AG08395 (cell line): ENCODE results near the gene RIC8B.

Experiments
- DNase-seq: peaks from one replicate; pipeline ENCODE4 v3.0.0; 2012; ENCODE audit warnings: mixed read lengths, low spot score

RIC8B gene

DNA sequence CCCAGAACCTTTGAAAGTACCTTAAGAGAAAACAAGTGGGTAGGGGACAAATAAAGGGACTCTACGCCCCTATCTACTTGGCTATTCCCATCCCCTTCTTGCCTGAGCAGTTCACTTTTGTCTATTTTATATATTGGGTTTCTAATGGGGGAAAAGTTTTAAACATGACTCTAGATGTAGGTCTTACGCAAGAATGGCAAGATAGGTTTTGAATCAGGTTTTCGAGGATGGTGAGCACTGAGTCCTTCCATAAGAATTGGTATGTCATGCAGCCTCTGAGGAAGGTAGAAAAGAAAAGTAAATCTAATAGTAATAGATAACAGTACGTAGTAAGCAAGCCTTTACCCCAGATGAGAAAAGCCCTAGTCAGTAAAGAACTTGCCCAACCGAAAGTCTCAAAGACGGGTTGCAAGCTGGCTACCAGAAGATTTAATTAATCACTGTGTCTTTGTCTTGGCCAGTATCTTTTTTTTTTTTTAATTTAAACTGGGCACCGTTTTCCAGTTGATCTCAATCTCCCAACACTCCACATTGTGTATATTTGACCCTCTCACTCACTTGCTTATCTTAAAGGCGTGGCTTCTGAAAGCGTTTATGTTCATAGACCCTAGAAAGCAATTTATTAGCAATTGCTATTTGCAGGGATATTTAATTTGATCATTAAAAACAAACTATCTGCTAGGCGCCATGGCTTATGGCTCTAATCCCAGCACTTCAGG, 94.7 kb downstream of the RIC8B start:
- no peak for DNase-seq

DNA sequence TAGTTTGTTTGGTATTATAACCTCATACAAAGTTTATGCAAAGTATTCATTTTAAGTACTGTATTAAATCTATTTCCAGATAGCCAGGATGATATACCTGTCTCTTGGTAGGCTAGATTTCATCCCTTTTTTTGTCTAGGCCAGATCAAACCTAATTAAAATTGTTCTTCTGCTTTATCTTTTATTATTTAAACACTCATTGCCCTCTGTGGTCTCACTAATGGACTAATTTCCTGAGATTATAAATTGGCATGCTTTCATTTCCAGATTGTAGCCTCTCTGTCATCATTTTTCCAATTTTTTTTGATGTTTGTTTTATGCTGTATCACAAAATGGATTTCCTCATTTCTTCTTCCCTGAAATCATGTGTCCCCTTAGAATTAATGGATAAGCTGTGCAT, 95.6 kb downstream of the RIC8B start:
- no peak for DNase-seq

DNA sequence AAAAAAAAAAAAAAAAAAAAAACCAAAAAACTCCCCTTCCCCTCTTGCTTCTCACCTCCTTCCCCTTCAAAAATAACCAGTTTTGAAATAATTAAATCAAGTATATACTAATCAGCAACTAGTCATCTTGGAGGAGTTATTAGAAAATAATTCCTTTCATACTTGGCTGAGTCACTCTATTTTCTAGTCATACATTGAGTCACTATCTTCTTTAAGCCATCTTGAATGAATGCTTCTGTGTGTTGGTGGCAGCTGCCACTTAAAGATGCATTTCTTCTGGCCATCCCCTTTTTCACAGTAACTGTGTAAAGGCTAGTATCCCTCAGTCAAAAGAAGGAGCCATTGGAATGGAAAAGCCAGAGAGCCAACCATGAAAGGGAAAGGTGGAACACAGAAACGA, 97.0 kb downstream of the RIC8B start:
- DNase-seq: peak; percentile 44

DNA sequence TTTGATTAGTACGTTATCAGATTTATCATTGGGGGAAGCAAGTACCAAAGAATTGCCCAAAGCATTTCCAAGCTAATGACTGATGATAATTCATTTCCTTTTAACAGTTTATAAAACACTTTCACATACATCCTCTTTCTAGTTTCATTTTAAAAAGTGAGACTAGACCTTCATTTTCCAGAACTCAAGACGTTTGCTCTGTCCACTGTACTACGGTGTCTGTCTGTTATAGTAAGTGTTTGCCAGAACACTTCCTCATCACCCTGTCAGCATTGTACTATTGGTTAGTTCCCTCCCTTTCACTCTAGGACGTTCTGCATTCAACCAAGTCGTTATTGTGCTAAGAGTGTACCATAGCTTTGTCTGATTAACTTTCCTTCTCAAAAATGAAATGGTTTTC, 99.5 kb downstream of the RIC8B start:
- no peak for DNase-seq

DNA sequence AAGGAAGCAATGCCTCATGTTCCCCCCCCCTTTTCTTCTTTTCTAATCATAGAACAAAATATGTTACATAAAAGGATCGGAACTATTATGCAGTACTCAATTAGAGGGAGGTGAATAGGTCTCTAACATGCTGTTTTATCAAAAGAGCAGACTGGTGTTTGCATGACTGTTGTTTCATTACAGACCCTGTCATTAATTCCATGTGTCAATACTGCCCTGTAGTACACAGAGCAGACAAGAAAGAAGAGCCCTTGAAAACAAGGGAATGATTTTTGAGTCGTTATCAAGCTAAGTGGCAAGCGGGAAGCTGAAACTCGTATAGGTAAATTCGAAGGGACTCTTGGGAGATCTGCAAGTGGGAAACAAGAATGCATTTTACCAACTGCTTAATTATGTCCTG, 104.3 kb downstream of the RIC8B start:
- no peak for DNase-seq

DNA sequence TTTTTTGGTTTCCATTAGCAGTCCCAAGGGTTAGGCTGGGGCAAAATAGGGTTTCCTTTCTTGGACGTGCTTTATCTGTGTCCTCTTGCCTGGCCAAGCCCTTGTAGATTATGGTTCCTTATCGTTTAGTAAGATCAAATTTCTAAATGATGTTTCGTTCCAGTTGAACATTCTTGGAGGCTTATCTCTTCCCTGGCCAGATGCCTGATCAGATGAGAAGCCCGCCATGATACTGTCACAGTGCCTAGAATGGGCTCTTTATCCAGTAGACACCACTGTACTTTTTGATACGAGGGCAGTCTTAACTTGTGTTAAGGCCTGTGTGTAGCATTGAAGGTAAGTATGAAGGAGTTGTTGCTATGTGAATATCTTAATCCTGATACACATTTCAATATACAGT, 105.1 kb downstream of the RIC8B start:
- no peak for DNase-seq

DNA sequence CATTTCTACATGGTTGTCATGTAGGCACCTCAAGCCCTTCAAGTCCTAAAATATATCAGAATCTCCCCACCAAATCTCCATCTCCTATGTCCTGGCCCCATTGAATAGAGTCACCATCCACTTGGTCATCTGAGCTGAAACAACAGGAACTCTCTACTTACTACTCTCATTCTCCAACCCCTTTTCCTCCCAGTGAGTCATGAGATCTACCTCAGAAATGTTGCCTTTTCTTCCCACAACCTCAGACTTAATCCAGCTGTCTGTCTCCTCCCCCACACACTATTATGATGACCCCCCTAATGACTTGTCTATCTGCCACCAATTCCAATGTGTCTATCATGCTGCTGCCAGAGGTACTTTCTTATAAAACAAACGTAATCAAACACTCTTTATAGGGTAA, 108.9 kb downstream of the RIC8B start:
- peak; percentile 18 for DNase-seq

DNA sequence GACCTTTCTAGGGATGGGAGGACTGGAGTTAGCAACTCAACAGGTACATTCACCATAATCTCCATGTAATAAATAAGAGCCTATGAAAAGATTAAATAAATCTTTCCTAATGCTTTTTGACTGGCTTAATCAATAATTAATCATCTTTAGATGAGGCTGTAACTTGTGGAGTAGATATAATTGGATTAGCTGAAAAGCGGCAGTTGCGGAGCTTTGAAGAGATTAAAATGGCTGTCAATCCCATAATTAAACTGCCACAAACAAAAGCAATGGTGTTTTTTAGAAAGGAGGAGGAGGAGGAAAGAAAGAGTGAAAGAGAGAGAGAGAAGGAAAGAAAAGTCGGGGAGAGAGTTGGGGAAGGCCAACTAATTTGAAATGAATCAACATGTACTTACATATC, 110.5 kb downstream of the RIC8B start:
- DNase-seq: no peak

DNA sequence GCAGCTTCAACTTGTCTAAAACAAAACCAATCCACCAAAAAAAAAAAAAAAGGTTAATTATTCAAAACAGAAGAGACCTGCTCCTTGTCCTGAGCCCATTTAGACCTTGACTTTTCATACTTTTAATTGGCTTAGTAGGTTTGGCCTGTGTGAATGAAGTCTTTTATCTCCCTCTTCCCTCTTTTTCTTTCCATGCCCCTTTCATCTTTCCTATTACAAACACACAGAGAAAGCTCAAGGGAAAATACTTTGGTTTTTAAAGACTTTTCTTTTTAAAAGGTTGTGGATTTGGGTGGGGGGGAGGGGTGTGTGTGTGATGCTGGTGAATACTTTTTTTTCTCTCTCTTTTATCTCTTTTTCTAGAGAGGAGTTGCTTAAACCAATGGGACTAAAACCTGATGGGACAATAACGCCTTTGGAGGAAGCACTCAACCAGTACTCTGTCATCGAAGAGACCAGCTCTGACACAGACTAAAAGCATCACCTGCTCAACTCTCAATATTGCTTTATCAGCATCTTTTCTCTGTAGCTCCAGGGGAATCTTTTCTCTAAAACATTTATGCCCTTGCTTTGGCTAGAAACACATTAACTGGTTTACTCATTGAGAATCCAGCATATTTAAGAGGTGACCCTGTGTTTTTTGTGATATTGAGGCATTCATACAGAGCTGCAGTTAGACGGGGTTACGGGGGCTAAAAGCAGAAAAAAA, 111.2 kb downstream of the RIC8B start:
- DNase-seq: no peak

DNA sequence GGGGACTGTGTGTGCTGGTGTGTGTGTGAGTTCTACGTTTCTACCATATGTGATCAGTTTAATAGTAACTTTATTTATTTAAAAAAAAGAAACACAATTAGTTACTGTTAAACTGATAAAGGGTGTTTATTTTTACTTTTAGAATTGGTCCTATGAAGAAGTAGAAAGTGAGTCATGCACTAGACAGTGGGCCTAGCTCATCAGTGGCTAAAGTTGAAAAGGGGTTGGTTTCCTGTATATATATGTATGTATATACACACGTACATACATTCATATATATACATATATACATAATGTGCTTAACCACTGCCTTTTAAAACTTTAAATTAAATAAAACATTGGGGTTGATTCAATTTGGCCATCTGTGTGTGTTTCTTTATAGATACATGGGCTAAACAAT, 112.5 kb downstream of the RIC8B start:
- no peak for DNase-seq

DNA sequence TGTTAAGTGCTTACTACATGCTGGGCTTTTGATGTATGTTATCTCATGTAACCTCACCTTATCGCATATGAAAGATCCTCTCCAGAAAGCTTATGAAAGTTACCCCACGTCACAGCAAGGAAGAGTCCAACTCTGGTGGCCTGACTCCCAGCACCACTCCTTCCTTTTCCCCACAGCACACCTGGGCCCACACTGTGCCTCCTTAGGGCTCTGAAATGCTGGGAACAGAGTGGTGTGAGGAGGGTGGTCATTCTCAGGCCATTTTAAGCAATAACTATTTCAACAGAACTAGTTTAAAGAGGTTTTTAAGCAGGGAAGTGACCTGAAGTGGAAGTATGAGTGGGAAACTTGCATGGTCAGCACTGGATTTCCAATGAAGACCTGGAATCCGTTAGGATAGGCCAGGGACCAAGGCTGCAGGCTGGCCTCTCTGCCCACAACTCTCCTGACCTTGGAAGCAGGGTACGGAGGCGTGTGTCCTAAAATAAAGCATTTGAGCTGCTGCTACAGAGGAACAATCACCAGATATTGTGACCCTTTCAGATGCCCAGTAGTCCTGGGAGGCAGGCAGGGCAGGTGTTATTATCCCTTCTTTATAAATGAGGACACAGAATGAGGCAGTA, 114.0 kb downstream of the RIC8B start:
- DNase-seq: no peak

DNA sequence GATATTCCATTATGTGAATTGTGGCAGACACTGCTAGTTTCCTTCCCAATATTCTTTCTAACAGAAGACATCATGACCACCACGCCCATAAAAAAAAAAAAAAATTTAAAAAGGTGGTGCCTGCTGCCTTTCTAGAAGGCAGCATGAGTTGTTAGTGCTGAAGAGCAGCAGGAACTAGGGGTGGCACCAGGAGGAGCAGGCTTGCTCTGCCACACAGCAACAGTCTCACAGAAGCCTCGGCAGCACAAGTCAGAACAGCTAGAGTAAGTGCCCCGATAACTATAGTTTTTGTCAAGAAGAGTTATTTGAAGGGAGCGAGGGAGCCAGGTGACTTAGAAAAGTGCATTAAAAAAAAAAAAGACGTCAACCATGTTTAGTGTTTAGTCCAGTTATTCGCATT, 114.8 kb downstream of the RIC8B start:
- DNase-seq: no peak

DNA sequence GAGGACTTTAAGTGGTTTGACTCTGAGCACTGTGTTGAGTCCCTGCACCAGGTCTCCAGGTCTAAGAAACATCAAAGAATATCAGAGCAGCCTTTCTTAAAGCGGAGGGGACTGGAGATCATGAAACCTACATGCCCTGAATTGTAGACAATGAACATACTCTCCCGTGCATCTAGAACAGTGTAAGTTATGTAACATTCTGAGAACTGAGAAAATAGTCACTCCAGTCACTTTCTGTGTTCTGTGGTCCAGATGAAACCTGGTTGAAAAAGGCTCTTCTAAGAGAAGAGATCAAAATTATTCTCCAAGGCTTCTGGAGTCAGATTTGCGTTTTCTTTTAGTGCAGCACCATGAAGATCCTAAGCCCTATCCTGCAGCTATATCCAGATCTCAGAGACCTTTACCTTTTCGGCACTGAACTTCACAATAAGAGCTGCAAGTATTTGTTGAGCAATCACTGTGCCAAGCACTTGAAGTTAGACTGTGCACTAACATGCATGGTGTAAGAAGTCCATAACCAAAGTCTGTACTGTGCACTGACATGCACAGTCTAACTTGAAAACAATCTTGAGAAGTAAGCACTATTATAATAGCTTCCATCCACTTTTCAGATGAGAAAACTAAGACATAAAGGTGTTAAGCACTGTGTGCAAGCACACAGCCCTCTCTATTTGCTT, 115.6 kb downstream of the RIC8B start:
- no peak for DNase-seq

DNA sequence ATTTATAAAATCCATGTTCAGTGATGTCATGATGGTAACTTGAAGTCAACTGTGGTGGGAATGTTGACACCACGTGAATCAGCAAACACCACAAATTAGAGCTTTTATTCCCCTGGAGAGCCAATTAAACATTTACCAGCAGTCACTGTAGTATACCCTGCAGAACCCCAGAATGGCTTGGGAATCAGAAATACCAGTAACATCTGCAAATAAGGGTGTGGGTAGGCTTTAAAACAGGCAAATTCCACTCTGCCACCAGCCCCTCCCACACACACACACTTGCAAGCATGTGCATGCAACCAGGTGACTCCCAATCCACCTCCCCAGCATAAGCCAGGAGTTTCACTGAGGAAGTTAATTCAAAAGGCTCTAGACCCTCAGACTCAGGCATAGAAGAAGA, 117.6 kb downstream of the RIC8B start:
- DNase-seq: no peak

DNA sequence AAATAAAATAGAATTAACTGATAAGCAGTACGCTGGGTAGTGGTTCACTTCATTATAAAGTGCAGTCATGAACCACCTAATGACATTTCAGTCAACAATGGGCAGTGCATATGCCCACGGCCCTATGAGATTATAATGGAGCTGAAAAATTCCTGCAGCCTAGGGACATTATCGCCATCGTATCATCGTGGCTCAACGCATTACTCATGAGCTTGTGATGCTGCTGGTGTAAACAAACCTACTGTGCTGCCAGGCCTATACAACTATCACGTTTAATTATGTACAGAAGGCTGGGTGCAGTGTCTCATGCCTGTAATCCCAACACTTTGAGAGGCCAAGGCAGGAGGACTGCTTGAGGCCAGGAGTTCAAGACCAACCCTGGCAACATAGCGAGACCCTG, 119.0 kb downstream of the RIC8B start:
- DNase-seq: no peak

DNA sequence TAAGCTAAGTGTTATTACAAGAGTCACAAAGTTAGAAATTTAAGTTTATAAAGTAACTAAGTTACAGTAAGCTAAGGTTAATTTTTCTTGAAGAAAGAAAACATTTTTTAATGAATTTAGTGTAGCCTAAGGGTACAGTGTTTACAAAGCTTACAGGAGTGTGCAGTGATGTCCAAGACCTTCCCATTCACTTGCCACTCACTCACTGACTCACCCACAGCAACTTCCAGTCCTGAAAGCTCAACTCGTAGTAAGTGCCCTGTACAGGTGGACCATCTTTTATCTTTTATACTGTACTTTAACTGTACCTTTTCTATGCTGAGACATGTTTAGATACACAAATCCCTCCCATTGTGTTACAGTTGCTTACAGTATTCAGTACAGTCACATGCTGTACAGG, 120.3 kb downstream of the RIC8B start:
- no peak for DNase-seq

DNA sequence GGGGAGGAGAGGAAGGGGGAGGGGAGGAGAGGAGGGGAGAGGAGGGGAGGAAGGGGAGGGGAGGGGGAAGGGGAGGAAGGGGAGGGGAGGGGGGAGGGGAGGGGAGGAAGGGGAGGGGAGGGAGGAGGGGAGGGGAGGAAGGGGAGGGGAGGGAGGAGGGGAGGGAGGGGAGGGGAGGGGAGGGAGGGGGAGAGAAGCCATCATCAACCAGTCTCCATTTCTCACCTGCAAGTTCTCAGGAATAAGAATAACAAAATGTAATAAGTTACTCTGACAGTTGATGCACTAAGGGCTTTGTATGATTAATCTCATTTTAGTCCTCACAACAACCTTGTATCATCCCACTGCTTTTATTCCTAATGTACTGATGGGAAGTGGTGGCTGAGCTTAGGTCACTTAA, 122.1 kb downstream of the RIC8B start:
- no peak for DNase-seq

DNA sequence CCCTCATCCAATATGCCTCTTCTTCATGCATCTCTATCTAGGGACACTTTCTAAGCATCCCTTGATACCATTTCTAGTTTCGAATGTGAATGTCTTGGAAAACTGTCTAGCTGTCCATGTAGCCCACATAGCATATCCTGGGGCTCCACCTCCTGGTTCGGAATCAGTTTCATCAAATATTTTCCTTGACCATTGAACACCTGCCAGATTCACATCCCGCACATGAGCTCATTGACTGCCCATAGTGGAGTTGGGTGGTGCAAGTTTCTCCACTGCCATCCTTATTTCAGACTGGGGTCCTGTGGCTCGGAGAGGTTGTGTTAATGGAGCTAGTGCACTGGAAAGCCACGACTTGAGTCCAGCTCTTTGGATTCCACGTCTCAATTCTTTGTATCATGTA, 122.6 kb downstream of the RIC8B start:
- no peak for DNase-seq

DNA sequence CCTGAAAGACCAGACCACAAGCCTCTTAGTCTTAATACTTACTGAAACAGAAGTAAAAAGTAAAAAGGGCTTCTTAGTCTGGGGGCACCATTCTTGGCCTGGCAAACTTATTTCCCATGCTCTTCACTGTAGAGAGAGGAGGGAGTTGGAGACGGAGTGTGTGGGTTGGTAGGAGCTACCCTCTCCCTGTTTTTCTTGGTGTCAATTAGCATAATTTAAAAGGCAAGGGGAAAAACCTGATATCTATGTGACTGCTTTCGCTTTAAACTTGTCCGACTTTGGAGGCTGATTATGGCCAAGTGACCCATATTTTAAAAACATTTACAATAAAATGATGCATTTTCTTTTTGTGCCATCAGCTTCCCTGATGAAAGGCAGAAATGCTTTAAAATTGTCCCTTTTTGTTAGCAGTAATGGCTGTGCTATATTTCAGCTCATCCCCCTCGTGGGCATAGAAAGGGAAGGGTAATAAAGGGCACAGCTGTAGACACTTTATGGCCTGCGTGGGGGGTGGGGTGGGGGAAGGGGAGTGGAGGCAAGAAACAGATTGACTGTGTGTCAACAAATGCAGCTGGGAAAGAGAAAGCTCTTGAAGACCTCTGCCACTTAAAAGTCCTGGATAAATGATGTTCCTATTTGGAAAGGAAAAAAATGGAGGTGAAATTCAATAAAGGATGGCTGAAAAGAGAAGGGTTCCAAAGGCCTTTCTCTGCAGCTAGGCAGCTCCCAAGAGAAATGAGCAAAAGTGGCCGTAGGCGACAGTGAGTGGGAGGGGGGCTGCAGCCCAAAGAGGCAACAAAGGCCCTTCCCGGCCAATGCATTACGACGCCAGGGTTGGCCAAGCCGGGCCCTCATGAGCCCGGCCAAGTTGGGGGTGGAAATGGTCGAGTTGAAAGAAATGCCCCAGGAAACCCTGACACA, 123.8 kb downstream of the RIC8B start:
- DNase-seq: no peak

DNA sequence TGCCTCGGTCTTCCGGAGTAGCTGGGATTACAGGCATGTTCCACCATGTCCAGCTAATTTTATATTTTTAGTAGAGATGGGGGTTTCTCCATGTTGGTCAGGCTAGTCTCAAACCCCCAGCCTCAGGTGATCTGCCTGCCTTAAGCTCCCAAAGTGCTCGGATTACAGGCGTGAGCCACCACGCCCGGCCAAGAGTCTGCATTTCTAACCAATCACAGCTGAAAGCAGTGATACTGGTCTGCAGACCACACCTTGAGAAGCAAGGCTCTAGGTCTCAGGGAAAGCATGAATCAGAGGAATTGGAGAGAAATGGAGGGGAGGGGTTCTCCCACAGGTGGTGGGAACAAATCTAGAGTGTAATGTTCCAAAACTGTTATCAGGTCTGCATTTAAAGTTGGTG, 126.1 kb downstream of the RIC8B start:
- DNase-seq: no peak

DNA sequence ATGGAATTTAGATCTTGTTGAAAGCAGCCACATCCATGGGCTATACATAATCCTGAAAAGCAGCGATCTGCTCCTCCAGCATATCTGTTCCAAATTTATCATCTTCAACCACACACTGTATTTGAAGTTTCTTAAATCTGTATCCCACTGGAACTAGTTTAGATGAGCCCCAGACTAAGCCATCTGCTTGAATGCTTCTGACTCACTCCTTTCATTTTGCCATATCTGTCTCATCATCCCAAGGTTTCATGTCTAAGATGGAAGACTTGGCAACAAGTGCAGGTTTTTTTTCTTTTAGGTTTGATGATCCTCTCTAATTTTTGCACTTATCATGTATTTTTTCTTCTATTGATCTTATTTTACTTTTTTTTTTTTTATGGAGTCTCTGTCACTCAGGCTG, 126.8 kb downstream of the RIC8B start:
- DNase-seq: no peak

DNA sequence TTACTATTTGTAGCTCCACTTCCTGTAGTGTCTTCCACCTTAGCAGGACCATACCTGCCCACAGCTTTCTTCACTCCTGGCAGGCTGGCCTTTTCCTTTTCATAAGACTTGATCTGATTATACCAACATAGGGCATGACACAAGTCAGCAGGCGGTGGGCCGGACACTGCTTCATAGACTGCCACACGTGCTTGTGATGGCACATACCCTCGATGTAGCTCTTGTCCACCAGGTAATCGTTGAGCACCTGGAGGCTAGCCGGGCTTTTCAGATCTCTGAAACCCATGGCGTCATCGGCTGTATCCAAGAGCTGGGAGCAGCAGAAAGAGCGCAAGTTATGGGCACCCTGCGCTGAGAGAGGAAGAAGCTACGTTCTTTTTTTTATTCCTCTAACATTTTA, 127.6 kb downstream of the RIC8B start:
- no peak for DNase-seq
